Measurements from ENCODE around the gene INHBC. TPM values are rescaled to one million over a fixed set of nuclear protein-coding genes. Genes with fewer than 3 reads are reported as not detected.
"Not testable (repeated sequence)": the region's sequence is repeated elsewhere in the genome, so short reads cannot be mapped to it uniquely, and the experiment has no call there.

INHBC gene
- total and polyA plus RNA-seq, 3 donors from 2014 or later = 1.8 to 3.1 (median 2.1) TPM

DNA sequence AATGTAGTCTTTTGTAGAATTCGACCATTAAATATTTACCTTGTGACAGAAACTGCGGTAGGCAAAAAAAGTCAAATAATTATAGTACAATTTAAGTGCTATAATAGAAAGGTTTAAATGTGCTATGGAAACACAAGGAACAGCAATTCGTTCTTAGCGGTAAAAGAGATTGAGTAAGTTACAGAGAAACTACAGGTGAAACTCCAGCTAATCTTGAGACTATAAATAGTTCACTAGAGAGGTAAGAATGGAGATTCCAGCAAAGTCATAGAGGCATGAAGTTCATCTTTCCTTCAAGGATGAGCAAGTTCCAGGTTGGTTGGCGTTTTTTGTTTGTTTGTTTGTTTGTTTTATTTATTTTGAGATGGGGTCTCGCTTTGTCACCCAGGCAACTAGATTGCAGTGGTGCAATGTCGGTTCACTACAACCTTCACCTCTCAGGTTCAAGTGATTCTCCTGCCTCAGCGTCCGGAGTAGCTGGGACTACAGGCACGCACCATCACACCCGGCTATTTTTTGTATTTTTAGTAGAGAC is 2.9 kb upstream of the INHBC start:
- no peaks in the 10 kb centered on the region for H3K36me3 ChIP-seq (ENCODE audit: low read depth, missing control alignments)
- H3K4me3 ChIP-seq = peak overlapping the region; percentile 78 to 82
- peak overlapping the region in 1 of 2 donors; percentile 99 for H3K27ac ChIP-seq
- 68 to 75% methylated on average over 11 of the region's 11 CpGs for whole genome bisulfite sequencing, 2 donors
- no peaks in the 10 kb centered on the region for H3K27me3 ChIP-seq
- intact Hi-C loops (cut with DNase I; ENCODE audit: low total_unique reads) = no loop called here
- H3K9me3 ChIP-seq = no peaks in the 10 kb centered on the region
- TF ChIP-seq, protein P1, sequence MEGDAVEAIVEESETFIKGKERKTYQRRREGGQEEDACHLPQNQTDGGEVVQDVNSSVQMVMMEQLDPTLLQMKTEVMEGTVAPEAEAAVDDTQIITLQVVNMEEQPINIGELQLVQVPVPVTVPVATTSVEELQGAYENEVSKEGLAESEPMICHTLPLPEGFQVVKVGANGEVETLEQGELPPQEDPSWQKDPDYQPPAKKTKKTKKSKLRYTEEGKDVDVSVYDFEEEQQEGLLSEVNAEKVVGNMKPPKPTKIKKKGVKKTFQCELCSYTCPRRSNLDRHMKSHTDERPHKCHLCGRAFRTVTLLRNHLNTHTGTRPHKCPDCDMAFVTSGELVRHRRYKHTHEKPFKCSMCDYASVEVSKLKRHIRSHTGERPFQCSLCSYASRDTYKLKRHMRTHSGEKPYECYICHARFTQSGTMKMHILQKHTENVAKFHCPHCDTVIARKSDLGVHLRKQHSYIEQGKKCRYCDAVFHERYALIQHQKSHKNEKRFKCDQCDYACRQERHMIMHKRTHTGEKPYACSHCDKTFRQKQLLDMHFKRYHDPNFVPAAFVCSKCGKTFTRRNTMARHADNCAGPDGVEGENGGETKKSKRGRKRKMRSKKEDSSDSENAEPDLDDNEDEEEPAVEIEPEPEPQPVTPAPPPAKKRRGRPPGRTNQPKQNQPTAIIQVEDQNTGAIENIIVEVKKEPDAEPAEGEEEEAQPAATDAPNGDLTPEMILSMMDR (IDR thresholded peaks at IDR 0.05) = no peak
- no peak for TF ChIP-seq POLR2A (IDR thresholded peaks at IDR 0.05)
- peaks cover 8% of the 10 kb centered on the region for H3K4me1 ChIP-seq
- no peak for DNase-seq

DNA sequence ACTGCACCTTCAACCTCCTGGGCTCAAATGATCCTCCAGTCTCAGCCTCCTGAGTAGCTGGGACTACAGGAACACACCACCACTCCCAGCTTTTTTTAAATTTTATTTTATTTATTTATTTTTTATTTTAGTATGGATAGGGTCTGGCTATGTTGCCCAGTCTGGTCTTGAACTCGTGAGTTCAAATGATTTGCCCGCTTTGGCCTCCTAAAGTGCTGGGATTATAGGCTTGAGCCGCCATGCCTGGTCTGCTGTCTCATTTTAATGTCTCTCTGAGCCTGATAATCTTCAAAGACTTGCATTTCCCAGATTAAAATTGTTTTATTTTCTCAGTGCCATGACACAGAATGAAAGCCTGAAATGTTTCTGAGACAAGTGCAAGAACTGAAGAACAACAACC is 1.2 kb upstream of the INHBC start:
- DNase-seq = no peak
- intact Hi-C loops (cut with DNase I; ENCODE audit: low total_unique reads) = no loop called here
- Histone ChIP-seq H3K27ac (no peak overlapping the region), H3K9me3 (no peaks in the 10 kb centered on the region), H3K27me3 (no peaks in the 10 kb centered on the region), H3K4me3 (no peak overlapping the region), H3K4me1 (peaks cover 8% of the 10 kb centered on the region), H3K36me3 (ENCODE audit: low read depth, missing control alignments) (no peaks in the 10 kb centered on the region)
- WGBS, 2 donors = 64 to 75% methylated on average over 3 of the region's 3 CpGs
- TF ChIP-seq POLR2A (IDR thresholded peaks at IDR 0.05) = no peak
- TF ChIP-seq, protein P1 (IDR thresholded peaks at IDR 0.05) = no peak

DNA sequence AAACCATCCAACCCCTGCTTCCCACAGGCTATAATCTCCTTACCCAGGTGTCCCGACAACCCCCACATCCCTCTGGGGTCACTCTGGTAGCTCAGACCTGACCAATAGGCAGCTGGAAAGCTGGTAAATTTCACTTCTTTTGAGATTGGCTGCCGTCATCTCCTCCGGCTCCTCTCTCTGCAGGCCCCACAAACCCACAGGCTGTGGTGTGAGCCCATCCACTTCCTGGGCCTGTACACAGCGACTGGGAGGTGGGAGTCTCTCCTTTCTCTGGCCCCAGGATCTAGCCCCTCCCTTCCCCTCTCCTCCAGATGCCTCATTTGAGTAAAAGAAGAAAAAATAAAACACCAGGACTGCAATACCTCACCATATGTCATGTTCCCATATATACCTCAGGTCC is 709 bp downstream of the INHBC start:
- DNase-seq = no peak
- no peaks in the 10 kb centered on the region for H3K4me1 ChIP-seq
- TF ChIP-seq, protein P1 (IDR thresholded peaks at IDR 0.05) = no peak
- TF ChIP-seq POLR2A (IDR thresholded peaks at IDR 0.05) = no peak
- H3K36me3 ChIP-seq (ENCODE audit: low read depth, missing control alignments) = no peaks in the 10 kb centered on the region
- no peak overlapping the region for H3K27ac ChIP-seq
- H3K27me3 ChIP-seq = no peaks in the 10 kb centered on the region
- H3K4me3 ChIP-seq = no peak overlapping the region
- 67 to 71% methylated on average over 4 of the region's 4 CpGs for WGBS, 2 donors
- intact Hi-C loops (cut with DNase I; ENCODE audit: low total_unique reads) = no loop called here
- H3K9me3 ChIP-seq = no peaks in the 10 kb centered on the region

DNA sequence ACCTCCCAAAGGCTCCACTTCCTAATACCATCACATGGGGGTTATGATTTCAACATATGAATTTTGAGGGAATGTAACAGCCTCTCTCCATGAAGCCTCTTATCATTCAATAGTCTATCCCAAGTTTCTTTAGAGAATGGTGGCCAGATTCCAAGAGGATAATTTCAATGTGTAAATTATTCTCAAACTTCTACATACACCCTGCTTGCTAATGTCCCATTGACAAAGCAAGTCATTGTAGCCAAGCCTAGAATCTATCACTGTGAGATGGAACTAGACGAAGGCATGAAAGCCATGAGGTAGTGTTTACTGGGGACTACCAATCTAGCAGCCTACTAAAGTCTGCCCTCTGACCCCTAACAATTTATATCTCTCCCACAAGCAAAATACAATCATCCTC is 3.8 kb downstream of the INHBC start:
- no peak overlapping the region for H3K27ac ChIP-seq
- intact Hi-C loops (cut with DNase I; ENCODE audit: low total_unique reads) = no loop called here
- no peak for TF ChIP-seq POLR2A (IDR thresholded peaks at IDR 0.05)
- TF ChIP-seq, protein P1 (IDR thresholded peaks at IDR 0.05) = no peak
- DNase-seq = no peak
- H3K36me3 ChIP-seq (ENCODE audit: low read depth, missing control alignments) = no peaks in the 10 kb centered on the region
- no peaks in the 10 kb centered on the region for H3K4me1 ChIP-seq
- no peak overlapping the region for H3K4me3 ChIP-seq
- H3K9me3 ChIP-seq = no peaks in the 10 kb centered on the region
- WGBS, 2 donors = 93 to 100% methylated on average over 1 of the region's 1 CpG
- no peaks in the 10 kb centered on the region for H3K27me3 ChIP-seq

DNA sequence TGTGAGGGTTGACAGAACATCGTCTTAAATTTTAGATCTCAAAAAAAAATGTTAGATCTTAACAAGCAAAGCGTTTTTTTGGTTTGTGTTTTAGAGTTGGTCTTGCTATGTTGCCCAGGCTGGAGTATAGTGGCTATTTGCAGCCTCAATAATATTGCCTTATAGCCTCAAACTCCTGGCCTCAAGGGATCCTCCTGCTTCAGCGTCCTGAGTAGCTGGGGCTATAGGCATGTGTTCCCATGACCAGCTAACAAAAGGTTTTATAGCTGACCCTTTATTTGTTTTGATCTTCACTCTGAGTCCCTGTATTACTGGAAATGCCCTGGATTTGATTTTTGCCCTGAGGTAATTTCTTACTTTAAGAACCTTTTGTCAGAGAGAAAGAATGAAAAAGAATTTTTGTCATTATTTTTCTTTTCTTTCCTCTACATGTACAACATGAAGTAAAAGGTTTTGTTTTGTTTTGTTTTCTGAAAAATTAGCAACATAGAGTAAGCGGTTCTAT is 5.2 kb downstream of the INHBC start:
- no peak overlapping the region for H3K4me3 ChIP-seq
- DNase-seq = no peak
- H3K9me3 ChIP-seq = no peaks in the 10 kb centered on the region
- no peaks in the 10 kb centered on the region for H3K4me1 ChIP-seq
- TF ChIP-seq POLR2A (IDR thresholded peaks at IDR 0.05) = no peak
- TF ChIP-seq, protein P1 (IDR thresholded peaks at IDR 0.05) = no peak
- intact Hi-C loops (cut with DNase I; ENCODE audit: low total_unique reads) = no loop called here
- no peaks in the 10 kb centered on the region for H3K27me3 ChIP-seq
- H3K27ac ChIP-seq = no peak overlapping the region
- 84 to 87% methylated on average over 4 of the region's 4 CpGs for WGBS, 2 donors
- no peaks in the 10 kb centered on the region for H3K36me3 ChIP-seq (ENCODE audit: low read depth, missing control alignments)

DNA sequence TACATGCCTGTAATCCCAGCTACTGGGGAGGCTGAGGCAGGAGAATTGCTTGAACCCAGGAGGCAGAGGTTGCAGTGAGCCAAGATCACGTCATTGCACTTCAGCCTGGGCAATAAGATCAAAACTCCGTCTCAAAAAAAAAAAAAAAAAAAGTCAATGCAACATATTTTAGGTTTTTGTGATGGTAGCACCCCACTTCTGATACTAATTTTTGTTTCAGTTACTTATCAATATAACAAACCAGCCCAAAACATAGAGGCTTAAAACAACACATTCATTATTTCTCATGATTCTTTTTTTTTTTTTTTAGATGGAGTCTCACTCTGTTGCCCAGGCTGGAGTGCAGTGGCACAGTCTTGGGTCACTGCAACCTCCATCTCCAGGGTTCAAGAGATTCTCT is 6.8 kb downstream of the INHBC start:
- H3K27me3 ChIP-seq; DNase-seq; H3K4me3 ChIP-seq; H3K4me1 ChIP-seq; intact Hi-C loops (cut with DNase I; ENCODE audit: low total_unique reads); H3K36me3 ChIP-seq (ENCODE audit: low read depth, missing control alignments); H3K9me3 ChIP-seq; H3K27ac ChIP-seq: not testable (repeated sequence)
- 86 to 95% methylated on average over 2 of the region's 2 CpGs for WGBS, 2 donors

Data from testis (tissue), 3 donors.